ENCODE measurements around the gene DBNDD2.

Gene DBNDD2

DNA sequence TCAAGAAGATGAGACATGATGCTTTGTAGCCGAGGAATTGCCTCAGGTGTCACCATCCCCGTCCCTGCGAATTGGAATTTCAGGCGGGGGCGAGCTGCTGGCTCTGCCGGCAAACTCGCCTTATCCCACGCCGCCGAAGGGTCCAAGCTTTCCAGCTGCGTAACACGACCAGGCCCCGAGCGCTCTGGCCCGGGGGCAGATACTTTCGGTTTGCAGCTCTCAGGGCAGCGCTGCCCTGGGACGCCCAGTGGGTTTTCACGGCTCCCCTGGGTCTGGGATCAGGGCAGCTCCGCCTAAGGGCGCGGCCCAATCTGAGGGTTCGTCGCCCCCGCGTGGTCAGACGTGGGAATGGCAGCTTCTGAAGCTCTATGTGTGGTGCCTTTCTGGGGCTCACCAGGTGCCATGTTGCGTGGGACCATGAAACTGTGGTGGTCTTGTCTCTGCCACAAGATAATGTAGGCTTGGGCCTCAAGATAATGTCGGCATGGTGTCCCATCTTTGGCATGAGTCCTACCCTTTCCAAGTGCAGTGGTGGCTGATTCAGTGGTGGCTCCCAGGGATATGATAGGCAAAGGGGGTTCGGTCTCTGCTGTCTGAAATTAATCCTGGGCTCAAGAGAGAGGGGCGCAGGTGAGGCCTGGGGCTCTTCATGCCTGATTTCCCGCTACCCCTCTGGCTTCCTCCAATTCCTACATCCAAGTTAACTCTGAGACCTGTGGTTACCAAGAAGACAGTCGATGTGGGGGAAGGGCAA, 28.8 kb downstream of the DBNDD2 start (continued):
- TF ChIP-seq ZNF146 (tag by site-specific recombination; IDR thresholded peaks at IDR 0.05), result no peak
- TF ChIP-seq ZSCAN30 (tag by site-specific recombination; IDR thresholded peaks at IDR 0.05), result peak; percentile 76; the same call in 1 of the 2 replicates
- 0 out of 2 replicates have a peak, but pooled peaks have one; percentile 33 for TF ChIP-seq ZNF629 (tag by site-specific recombination; IDR thresholded peaks at IDR 0.05)
- TF ChIP-seq ZFP37 (tag by site-specific recombination; IDR thresholded peaks at IDR 0.05), result peak; percentile 74; the same call in 1 of the 2 replicates
- TF ChIP-seq REPIN1 (tag by site-specific recombination; IDR thresholded peaks at IDR 0.05; ENCODE audit: low read depth), result no peak
- TF ChIP-seq, protein P1, sequence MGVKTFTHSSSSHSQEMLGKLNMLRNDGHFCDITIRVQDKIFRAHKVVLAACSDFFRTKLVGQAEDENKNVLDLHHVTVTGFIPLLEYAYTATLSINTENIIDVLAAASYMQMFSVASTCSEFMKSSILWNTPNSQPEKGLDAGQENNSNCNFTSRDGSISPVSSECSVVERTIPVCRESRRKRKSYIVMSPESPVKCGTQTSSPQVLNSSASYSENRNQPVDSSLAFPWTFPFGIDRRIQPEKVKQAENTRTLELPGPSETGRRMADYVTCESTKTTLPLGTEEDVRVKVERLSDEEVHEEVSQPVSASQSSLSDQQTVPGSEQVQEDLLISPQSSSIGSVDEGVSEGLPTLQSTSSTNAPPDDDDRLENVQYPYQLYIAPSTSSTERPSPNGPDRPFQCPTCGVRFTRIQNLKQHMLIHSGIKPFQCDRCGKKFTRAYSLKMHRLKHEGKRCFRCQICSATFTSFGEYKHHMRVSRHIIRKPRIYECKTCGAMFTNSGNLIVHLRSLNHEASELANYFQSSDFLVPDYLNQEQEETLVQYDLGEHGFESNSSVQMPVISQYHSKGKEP (tag by site-specific recombination; IDR thresholded peaks at IDR 0.05), result no peak
- TF ChIP-seq, protein P2, sequence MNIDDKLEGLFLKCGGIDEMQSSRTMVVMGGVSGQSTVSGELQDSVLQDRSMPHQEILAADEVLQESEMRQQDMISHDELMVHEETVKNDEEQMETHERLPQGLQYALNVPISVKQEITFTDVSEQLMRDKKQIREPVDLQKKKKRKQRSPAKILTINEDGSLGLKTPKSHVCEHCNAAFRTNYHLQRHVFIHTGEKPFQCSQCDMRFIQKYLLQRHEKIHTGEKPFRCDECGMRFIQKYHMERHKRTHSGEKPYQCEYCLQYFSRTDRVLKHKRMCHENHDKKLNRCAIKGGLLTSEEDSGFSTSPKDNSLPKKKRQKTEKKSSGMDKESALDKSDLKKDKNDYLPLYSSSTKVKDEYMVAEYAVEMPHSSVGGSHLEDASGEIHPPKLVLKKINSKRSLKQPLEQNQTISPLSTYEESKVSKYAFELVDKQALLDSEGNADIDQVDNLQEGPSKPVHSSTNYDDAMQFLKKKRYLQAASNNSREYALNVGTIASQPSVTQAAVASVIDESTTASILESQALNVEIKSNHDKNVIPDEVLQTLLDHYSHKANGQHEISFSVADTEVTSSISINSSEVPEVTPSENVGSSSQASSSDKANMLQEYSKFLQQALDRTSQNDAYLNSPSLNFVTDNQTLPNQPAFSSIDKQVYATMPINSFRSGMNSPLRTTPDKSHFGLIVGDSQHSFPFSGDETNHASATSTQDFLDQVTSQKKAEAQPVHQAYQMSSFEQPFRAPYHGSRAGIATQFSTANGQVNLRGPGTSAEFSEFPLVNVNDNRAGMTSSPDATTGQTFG (tag by site-specific recombination; IDR thresholded peaks at IDR 0.05; ENCODE audit: borderline replicate concordance), result no peak
- TF ChIP-seq ZFP69B (tag by site-specific recombination; IDR thresholded peaks at IDR 0.05), result no peak
- no peak for TF ChIP-seq BCL11A (tag by site-specific recombination; IDR thresholded peaks at IDR 0.05; ENCODE audit: low read depth)
- no peak for TF ChIP-seq ZNF701 (tag by site-specific recombination; IDR thresholded peaks at IDR 0.05)
- TF ChIP-seq, protein P3, sequence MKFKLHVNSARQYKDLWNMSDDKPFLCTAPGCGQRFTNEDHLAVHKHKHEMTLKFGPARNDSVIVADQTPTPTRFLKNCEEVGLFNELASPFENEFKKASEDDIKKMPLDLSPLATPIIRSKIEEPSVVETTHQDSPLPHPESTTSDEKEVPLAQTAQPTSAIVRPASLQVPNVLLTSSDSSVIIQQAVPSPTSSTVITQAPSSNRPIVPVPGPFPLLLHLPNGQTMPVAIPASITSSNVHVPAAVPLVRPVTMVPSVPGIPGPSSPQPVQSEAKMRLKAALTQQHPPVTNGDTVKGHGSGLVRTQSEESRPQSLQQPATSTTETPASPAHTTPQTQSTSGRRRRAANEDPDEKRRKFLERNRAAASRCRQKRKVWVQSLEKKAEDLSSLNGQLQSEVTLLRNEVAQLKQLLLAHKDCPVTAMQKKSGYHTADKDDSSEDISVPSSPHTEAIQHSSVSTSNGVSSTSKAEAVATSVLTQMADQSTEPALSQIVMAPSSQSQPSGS (tag by site-specific recombination; IDR thresholded peaks at IDR 0.05; ENCODE audit: low read depth), result no peak
- TF ChIP-seq ZNF214 (tag by site-specific recombination; IDR thresholded peaks at IDR 0.05; ENCODE audit: borderline replicate concordance), result no peak
- no peak for TF ChIP-seq ZNF114 (tag by site-specific recombination; IDR thresholded peaks at IDR 0.05)
- no peak for TF ChIP-seq ZNF585B (tag by site-specific recombination; IDR thresholded peaks at IDR 0.05)
- no peak for TF ChIP-seq ZNF555 (tag by site-specific recombination; conservative IDR thresholded peaks at IDR 0.05)
- no peak for TF ChIP-seq SP2 (tag by site-specific recombination; IDR thresholded peaks at IDR 0.05)
- TF ChIP-seq, protein P4, sequence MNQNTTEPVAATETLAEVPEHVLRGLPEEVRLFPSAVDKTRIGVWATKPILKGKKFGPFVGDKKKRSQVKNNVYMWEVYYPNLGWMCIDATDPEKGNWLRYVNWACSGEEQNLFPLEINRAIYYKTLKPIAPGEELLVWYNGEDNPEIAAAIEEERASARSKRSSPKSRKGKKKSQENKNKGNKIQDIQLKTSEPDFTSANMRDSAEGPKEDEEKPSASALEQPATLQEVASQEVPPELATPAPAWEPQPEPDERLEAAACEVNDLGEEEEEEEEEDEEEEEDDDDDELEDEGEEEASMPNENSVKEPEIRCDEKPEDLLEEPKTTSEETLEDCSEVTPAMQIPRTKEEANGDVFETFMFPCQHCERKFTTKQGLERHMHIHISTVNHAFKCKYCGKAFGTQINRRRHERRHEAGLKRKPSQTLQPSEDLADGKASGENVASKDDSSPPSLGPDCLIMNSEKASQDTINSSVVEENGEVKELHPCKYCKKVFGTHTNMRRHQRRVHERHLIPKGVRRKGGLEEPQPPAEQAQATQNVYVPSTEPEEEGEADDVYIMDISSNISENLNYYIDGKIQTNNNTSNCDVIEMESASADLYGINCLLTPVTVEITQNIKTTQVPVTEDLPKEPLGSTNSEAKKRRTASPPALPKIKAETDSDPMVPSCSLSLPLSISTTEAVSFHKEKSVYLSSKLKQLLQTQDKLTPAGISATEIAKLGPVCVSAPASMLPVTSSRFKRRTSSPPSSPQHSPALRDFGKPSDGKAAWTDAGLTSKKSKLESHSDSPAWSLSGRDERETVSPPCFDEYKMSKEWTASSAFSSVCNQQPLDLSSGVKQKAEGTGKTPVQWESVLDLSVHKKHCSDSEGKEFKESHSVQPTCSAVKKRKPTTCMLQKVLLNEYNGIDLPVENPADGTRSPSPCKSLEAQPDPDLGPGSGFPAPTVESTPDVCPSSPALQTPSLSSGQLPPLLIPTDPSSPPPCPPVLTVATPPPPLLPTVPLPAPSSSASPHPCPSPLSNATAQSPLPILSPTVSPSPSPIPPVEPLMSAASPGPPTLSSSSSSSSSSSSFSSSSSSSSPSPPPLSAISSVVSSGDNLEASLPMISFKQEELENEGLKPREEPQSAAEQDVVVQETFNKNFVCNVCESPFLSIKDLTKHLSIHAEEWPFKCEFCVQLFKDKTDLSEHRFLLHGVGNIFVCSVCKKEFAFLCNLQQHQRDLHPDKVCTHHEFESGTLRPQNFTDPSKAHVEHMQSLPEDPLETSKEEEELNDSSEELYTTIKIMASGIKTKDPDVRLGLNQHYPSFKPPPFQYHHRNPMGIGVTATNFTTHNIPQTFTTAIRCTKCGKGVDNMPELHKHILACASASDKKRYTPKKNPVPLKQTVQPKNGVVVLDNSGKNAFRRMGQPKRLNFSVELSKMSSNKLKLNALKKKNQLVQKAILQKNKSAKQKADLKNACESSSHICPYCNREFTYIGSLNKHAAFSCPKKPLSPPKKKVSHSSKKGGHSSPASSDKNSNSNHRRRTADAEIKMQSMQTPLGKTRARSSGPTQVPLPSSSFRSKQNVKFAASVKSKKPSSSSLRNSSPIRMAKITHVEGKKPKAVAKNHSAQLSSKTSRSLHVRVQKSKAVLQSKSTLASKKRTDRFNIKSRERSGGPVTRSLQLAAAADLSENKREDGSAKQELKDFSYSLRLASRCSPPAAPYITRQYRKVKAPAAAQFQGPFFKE (tag by site-specific recombination; IDR thresholded peaks at IDR 0.05; ENCODE audit: borderline replicate concordance), result no peak
- 0 out of 2 replicates have a peak, but pooled peaks have one; percentile 16 for TF ChIP-seq WT1 (tag by site-specific recombination; IDR thresholded peaks at IDR 0.05)
- TF ChIP-seq ZNF843 (tag by site-specific recombination; IDR thresholded peaks at IDR 0.05), result no peak
- TF ChIP-seq ZNF670 (tag by site-specific recombination; IDR thresholded peaks at IDR 0.05; ENCODE audit: low read depth), result no peak
- TF ChIP-seq SP7 (tag by site-specific recombination; IDR thresholded peaks at IDR 0.05), result peak; percentile 63
- no peak for TF ChIP-seq HOXA7 (CRISPR knock-in tag; IDR thresholded peaks at IDR 0.05; ENCODE audit: borderline replicate concordance)
- TF ChIP-seq KLF10 (tag by site-specific recombination; IDR thresholded peaks at IDR 0.05), result peak; percentile 35; the same call in 1 of the 2 replicates
- TF ChIP-seq SALL2 (tag by site-specific recombination; IDR thresholded peaks at IDR 0.05; ENCODE audit: borderline replicate concordance), result no peak
- TF ChIP-seq, protein P5, sequence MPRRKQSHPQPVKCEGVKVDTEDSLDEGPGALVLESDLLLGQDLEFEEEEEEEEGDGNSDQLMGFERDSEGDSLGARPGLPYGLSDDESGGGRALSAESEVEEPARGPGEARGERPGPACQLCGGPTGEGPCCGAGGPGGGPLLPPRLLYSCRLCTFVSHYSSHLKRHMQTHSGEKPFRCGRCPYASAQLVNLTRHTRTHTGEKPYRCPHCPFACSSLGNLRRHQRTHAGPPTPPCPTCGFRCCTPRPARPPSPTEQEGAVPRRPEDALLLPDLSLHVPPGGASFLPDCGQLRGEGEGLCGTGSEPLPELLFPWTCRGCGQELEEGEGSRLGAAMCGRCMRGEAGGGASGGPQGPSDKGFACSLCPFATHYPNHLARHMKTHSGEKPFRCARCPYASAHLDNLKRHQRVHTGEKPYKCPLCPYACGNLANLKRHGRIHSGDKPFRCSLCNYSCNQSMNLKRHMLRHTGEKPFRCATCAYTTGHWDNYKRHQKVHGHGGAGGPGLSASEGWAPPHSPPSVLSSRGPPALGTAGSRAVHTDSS (tag by site-specific recombination; IDR thresholded peaks at IDR 0.05), result no peak
- TF ChIP-seq ZNF830 (tag by site-specific recombination; IDR thresholded peaks at IDR 0.05; ENCODE audit: low read depth), result no peak
- no peak for TF ChIP-seq ZNF747 (tag by site-specific recombination; IDR thresholded peaks at IDR 0.05)

Data from HEK293 (cell line).